Glutamatergic neuron (in vitro differentiated cells): Measurements from ENCODE around the gene ROR2. TPM values are rescaled to one million over a fixed set of nuclear protein-coding genes. Genes with fewer than 3 reads are reported as not detected.

ENCODE experiments used
- DNase-seq: peaks from one replicate; pipeline ENCODE4 v3.0.0; 2022
- H3K27ac Mint-ChIP-seq: one replicate; pipeline ENCODE4 v1.8.0; 2020; ENCODE audit warnings: mild to moderate bottlenecking, mixed read lengths, inconsistent platforms; ENCODE audit not compliant: unreplicated experiment
- H3K27me3 Mint-ChIP-seq: one replicate; pipeline ENCODE4 v1.8.0; 2020; ENCODE audit warnings: mild to moderate bottlenecking, moderate library complexity, mixed read lengths, inconsistent platforms; ENCODE audit not compliant: unreplicated experiment
- H3K36me3 Mint-ChIP-seq: one replicate; pipeline ENCODE4 v1.8.0; 2020; ENCODE audit warnings: mild to moderate bottlenecking, mixed read lengths, inconsistent platforms; ENCODE audit not compliant: unreplicated experiment
- H3K4me1 Mint-ChIP-seq: one replicate; pipeline ENCODE4 v1.8.0; 2020; ENCODE audit warnings: mild to moderate bottlenecking, low read depth, mixed read lengths, inconsistent platforms; ENCODE audit not compliant: unreplicated experiment
- H3K4me3 Mint-ChIP-seq: one replicate; pipeline ENCODE4 v1.8.0; 2020; ENCODE audit warnings: mild to moderate bottlenecking, mixed read lengths, inconsistent platforms; ENCODE audit not compliant: unreplicated experiment
- H3K9me3 Mint-ChIP-seq: one replicate; pipeline ENCODE4 v1.8.0; 2020; ENCODE audit warnings: mild to moderate bottlenecking, moderate library complexity, mixed read lengths, inconsistent platforms; ENCODE audit not compliant: unreplicated experiment
- total RNA-seq: library from RNA; stranded (reverse); fragmentation: NEBNext Ultra II Directional; extraction: Animal tissue kit (Norgen Biotek cat#: 25700); gene quantifications from one replicate; pipeline ENCODE4 v1.2.1, GENCODE V29; 2021; ENCODE audit not compliant: unreplicated experiment
- TF ChIP-seq, protein P1 (sequence below): fragments of 200-600 bp; sonication (generic); IDR thresholded peaks from one replicate; pipeline ENCODE4 v1.5.0; 2021; ENCODE audit not compliant: partially characterized antibody, unreplicated experiment

Gene ROR2
- total RNA-seq, 1 donor from 2014 or later: 51.1 TPM

DNA sequence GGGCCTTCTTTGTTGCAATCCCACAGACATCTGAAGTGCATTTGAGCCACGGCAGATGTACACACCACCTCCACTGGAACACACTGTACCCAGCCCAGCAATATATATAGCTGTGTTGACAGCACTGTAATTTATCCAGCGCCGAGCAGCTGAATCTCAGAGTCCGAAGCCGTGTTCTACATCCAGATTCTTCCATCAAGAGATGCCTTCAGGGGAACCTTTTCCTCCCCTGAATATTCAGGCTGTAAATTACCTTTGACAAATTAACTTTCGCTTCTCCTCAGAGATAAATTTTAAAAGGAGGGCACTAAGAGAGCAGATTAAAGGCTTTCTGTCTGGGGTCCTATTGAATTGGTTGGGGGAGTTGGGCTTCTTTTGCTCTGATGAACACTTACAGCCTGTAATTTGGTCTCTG is 76.4 kb downstream of the ROR2 start:
- Mint-ChIP-seq H3K4me1 (peaks cover 28% of the 10 kb centered on the region), H3K36me3 (peaks cover 5% of the 10 kb centered on the region), H3K27ac (no peak overlapping the region), H3K9me3 (no peaks in the 10 kb centered on the region), H3K4me3 (no peak overlapping the region), H3K27me3 (peaks cover 7% of the 10 kb centered on the region)
- DNase-seq: no peak
- TF ChIP-seq, protein P1, sequence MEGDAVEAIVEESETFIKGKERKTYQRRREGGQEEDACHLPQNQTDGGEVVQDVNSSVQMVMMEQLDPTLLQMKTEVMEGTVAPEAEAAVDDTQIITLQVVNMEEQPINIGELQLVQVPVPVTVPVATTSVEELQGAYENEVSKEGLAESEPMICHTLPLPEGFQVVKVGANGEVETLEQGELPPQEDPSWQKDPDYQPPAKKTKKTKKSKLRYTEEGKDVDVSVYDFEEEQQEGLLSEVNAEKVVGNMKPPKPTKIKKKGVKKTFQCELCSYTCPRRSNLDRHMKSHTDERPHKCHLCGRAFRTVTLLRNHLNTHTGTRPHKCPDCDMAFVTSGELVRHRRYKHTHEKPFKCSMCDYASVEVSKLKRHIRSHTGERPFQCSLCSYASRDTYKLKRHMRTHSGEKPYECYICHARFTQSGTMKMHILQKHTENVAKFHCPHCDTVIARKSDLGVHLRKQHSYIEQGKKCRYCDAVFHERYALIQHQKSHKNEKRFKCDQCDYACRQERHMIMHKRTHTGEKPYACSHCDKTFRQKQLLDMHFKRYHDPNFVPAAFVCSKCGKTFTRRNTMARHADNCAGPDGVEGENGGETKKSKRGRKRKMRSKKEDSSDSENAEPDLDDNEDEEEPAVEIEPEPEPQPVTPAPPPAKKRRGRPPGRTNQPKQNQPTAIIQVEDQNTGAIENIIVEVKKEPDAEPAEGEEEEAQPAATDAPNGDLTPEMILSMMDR: no peak

- DNase-seq: no peak
- Mint-ChIP-seq H3K4me3 (no peak overlapping the region), H3K27ac (no peak overlapping the region), H3K4me1 (peaks cover 40% of the 10 kb centered on the region), H3K27me3 (peaks cover 9% of the 10 kb centered on the region), H3K9me3 (no peaks in the 10 kb centered on the region), H3K36me3 (no peaks in the 10 kb centered on the region)
- TF ChIP-seq, protein P1: no peak
These were observed 81.2 kb downstream of the ROR2 start for GRCh38 chr9:91868732-91869391.

DNA sequence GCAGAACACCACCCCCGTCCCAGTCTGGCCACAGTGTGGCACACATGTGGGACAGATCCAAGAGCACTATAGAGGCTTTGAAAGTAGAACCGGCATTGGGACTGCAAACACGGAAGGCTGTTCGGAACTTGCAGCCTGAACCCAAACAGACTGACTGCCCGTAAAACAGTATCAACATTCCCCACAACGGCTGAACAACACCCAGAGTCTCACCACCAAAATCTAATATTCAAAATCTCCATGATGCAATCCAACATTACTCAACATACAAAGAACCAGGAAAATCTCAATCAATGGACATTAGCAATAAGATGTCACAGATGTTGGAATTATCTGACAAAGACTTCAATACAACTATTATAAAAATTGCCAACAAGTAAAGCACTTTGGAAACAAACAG is 82.3 kb downstream of the ROR2 start:
- TF ChIP-seq, protein P1: no peak
- no peaks in the 10 kb centered on the region for H3K36me3 Mint-ChIP-seq
- no peak overlapping the region for H3K4me3 Mint-ChIP-seq
- no peak overlapping the region for H3K27ac Mint-ChIP-seq
- peaks cover under 1% of the 10 kb centered on the region for H3K9me3 Mint-ChIP-seq
- DNase-seq: no peak
- H3K27me3 Mint-ChIP-seq: peaks cover 6% of the 10 kb centered on the region
- H3K4me1 Mint-ChIP-seq: peaks cover 43% of the 10 kb centered on the region

DNA sequence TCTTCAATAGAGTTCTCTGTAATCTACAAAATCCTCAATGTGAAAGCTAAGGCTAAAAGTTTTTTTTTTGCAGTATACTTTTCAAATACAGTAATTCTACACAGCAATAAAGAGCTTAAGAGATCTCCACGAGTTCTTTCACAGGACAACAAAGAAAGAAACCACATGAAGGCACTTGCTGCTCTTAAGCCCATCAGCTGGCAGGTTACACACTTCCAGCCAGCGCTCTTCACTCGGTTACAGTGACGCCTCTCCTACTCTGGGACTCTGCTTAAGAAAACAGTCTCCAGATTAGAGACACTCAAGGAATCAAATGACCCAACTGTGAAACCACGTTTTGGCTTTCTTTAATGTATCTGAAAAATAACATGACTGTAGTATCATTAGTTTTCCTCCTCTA is 85.0 kb downstream of the ROR2 start:
- Mint-ChIP-seq H3K27ac (peak overlapping the region; percentile 65), H3K4me3 (no peak overlapping the region), H3K4me1 (peaks cover 36% of the 10 kb centered on the region), H3K36me3 (no peaks in the 10 kb centered on the region), H3K27me3 (peaks cover 4% of the 10 kb centered on the region), H3K9me3 (peaks cover 3% of the 10 kb centered on the region)
- TF ChIP-seq, protein P1: no peak
- no peak for DNase-seq

GRCh38 chr9:91864380-91864779 is 85.6 kb downstream of the ROR2 start:
- Mint-ChIP-seq H3K36me3 (no peaks in the 10 kb centered on the region), H3K4me1 (peaks cover 34% of the 10 kb centered on the region), H3K9me3 (peaks cover 3% of the 10 kb centered on the region), H3K27ac (peak overlapping the region; percentile 65), H3K27me3 (peaks cover 4% of the 10 kb centered on the region), H3K4me3 (peak overlapping the region; percentile 35)
- TF ChIP-seq, protein P1: no peak
- no peak for DNase-seq
